Measurements from ENCODE around the gene ST6GALNAC5. TPM values are rescaled to one million over a fixed set of nuclear protein-coding genes. Genes with fewer than 3 reads are reported as not detected.

ST6GALNAC5 gene
- total RNA-seq (2022; extraction: Qiagen RNA extraction) = 0.09 to 0.29 TPM (median 0.15 TPM) in 4 of 5 replicates, not detected in the other

DNA sequence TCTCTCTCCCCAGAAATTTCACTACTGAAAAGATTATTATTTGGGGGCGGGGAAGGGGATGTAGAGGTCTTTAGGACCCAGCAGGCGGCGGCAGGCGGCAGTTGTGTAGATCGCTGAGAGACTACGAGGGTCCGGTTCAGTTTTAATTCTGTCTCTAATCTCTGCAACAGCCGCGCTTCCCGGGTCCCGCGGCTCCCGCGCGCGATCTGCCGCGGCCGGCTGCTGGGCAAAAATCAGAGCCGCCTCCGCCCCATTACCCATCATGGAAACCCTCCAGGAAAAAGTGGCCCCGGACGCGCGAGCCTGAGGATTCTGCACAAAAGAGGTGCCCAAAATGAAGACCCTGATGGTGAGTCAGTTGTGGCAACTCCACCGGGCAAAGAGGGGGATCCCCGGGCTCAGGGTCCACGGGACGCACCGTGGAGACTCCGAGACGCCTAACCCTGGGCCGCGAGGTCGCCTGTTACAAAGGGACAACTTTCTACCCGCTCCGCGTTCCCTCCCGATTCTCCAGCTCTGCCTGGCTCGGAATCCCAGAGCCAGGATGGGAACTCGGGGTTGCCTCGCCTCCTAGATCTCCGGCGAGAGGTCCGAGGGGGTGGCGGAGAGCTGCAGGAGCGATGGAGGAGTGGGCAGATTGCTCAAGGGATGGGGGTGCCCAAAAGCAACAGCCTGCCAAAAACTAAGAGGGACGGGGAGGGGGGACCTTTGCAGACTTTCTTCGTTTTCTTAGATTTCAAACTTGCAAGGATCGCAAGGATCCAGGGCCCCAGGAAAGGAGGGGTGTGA is at the start of gene ST6GALNAC5:
Gene ST6GALNAC5, plus strand, starts transcription at position 139 of the 789 bp plus-strand sequence.

Measured in A549 treated with dexamethasone at 1 μM for 4 hours (cell line).